Caco-2 (cell line): ENCODE data around the gene MCEE. TPM values are rescaled to one million over a fixed set of nuclear protein-coding genes. Genes with fewer than 3 reads are reported as not detected.

ENCODE experiments used
- BruUV-seq: library from RNA; stranded (reverse); fragments of 400-500 nt; replicated peaks from 2 replicates; lab custom pipeline; 2021; lab: Mats Ljungman, UMichigan
- CTCF ChIA-PET: fragments of 300-600 bp; sonication (Branson Sonifier 250); formaldehyde crosslinking; loops from one replicate; lab custom pipeline; 2022; ENCODE audit warnings: antibody characterized with exemption; lab: Charles Lee
- POLR2A ChIA-PET: fragments of 300-600 bp; sonication (Branson Sonifier 250); formaldehyde crosslinking; loops from one replicate; lab custom pipeline; 2022; ENCODE audit warnings: antibody characterized with exemption; lab: Charles Lee
- DNase-seq, 2 experiments: peaks; one replicate each; pipeline versions ENCODE4 v3.0.0 to v3.0.0-alpha.2; 2020 to 2022
- H3K27me3 ChIP-seq: replicated peaks from 2 replicates; pipeline ENCODE4 v1.6.0; 2011; ENCODE audit warnings: low read length; ENCODE audit not compliant: control insufficient read depth, insufficient read depth
- H3K36me3 ChIP-seq: 2 replicates; pipeline ENCODE4 v1.5.1; 2011; ENCODE audit warnings: low read length; ENCODE audit not compliant: control insufficient read depth, insufficient read depth
- H3K4me1 ChIP-seq: fragments of 250-450 bp; sonication (Bioruptor Pico); 2 replicates; pipeline ENCODE4 v1.5.1; 2020; ENCODE audit warnings: mild to moderate bottlenecking
- H3K4me3 ChIP-seq: 2 replicates; pipeline ENCODE4 v1.5.1; 2011; ENCODE audit warnings: low read depth, mild to moderate bottlenecking, control low read depth, low read length
- H3K9me3 ChIP-seq: fragments of 250-450 bp; sonication (Bioruptor Pico); 2 replicates; pipeline ENCODE4 v1.5.1; 2020; ENCODE audit warnings: mild to moderate bottlenecking, moderate library complexity
- H3K27ac Mint-ChIP-seq: one replicate; pipeline ENCODE4 v1.8.0; 2022; ENCODE audit warnings: mixed read lengths; ENCODE audit not compliant: unreplicated experiment
- H3K27me3 Mint-ChIP-seq: one replicate; pipeline ENCODE4 v1.8.0; 2022; ENCODE audit warnings: mixed read lengths; ENCODE audit not compliant: insufficient read depth, unreplicated experiment
- H3K36me3 Mint-ChIP-seq: one replicate; pipeline ENCODE4 v1.8.0; 2022; ENCODE audit warnings: mild to moderate bottlenecking, mixed read lengths; ENCODE audit not compliant: insufficient read depth, unreplicated experiment
- H3K4me1 Mint-ChIP-seq: one replicate; pipeline ENCODE4 v1.8.0; 2022; ENCODE audit warnings: low read depth, mixed read lengths; ENCODE audit not compliant: unreplicated experiment
- H3K4me3 Mint-ChIP-seq: one replicate; pipeline ENCODE4 v1.8.0; 2022; ENCODE audit warnings: mild to moderate bottlenecking, moderate library complexity, mixed read lengths; ENCODE audit not compliant: unreplicated experiment
- H3K9me3 Mint-ChIP-seq: one replicate; pipeline ENCODE4 v1.8.0; 2022; ENCODE audit warnings: mixed read lengths; ENCODE audit not compliant: unreplicated experiment
- CTCF ChIP-seq, 2 experiments: fragments of 200-600 bp in 1 of 2; IDR thresholded peaks; 1 replicate in 1 of 2; 2 replicates in 1 of 2; pipeline versions ENCODE4 v1.5.1 to v1.8.0; 2011 to 2022; ENCODE audit warnings: antibody characterized with exemption in 1 of 2, control low read depth in 1 of 2, inconsistent platforms in 1 of 2, low read depth in 1 of 2, low read length in 1 of 2, mild to moderate bottlenecking in 1 of 2, moderate library complexity in 1 of 2; ENCODE audit not compliant: insufficient read depth in 1 of 2, severe bottlenecking in 1 of 2, unreplicated experiment in 1 of 2
- intact Hi-C: fragments of 100-400 bp; cut with micrococcal nuclease; formaldehyde crosslinking; loops from one replicate; pipeline ENCODE4 v1.10.0; 2022; ENCODE audit not compliant: unreplicated experiment
- total RNA-seq: library from RNA; stranded (reverse); gene quantifications from 2 replicates; pipeline ENCODE4 v1.2.3, GENCODE V29; 2022

Gene MCEE
- total RNA-seq, 1 experiment from 2014 or later: 13.7 TPM

DNA sequence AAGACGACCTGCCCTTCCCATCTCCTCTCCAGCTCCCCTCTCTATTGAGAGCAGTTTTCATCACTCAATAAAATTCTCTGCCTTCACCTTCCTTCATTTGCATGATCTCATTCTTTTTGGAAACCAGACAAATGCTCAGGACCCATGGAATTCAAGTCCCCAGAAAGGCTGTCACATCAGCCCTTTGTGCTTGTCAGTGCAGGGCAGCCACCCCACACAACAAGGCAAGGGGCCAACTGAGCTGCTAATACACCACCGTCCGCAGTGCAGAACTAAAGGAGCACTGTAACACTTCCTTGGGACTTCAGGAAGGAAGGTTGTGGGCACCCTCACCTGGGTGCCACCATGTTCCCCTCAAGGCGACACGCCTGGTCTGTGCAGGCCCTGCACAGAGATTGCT, 26.2 kb downstream of the MCEE start:
- CTCF ChIA-PET: no interaction called here
- DNase-seq: no peak

GRCh38 chr2:71102981-71103681, 26.9 kb downstream of the MCEE start:
- no peak overlapping the region for H3K4me3 ChIP-seq
- peaks cover 4% of the 10 kb centered on the region for H3K4me1 ChIP-seq
- H3K36me3 ChIP-seq: no peaks in the 10 kb centered on the region
- no peaks in the 10 kb centered on the region for H3K9me3 ChIP-seq
- Mint-ChIP-seq H3K4me3 (no peak overlapping the region), H3K27me3 (peaks cover 3% of the 10 kb centered on the region), H3K4me1 (peaks cover 6% of the 10 kb centered on the region), H3K9me3 (peaks cover 15% of the 10 kb centered on the region), H3K27ac (no peak overlapping the region), H3K36me3 (no peaks in the 10 kb centered on the region)
- BruUV-seq: no TSS peak
- POLR2A ChIA-PET: interaction anchor here (1.2 kb wide), 1 partner anchor 35 kb away, joined by 8 read pairs; the partner anchor contains the start of gene NAGK
- DNase-seq: peak in 1 of 2 experiments; percentile 41
- intact Hi-C loops: no loop called here
- CTCF ChIA-PET: interaction anchor here (0.7 kb wide), 1 partner anchor 101 kb away, joined by 3 read pairs; no protein-coding TSS in a partner anchor
- no peak for TF ChIP-seq CTCF (IDR thresholded peaks at IDR 0.05; ENCODE audit: insufficient read depth in 1 of 2, low read depth in 1 of 2, low read length in 1 of 2, severe bottlenecking in 1 of 2, unreplicated experiment in 1 of 2)
- no peaks in the 10 kb centered on the region for H3K27me3 ChIP-seq

More for the DNA sequence above, 26.2 kb downstream of the MCEE start:
- POLR2A ChIA-PET: interaction anchor here (1.2 kb wide), 1 partner anchor 35 kb away, joined by 8 read pairs; the partner anchor contains the start of gene NAGK
- peaks cover 15% of the 10 kb centered on the region for H3K9me3 Mint-ChIP-seq
- peaks cover 6% of the 10 kb centered on the region for H3K4me1 Mint-ChIP-seq
- TF ChIP-seq CTCF (IDR thresholded peaks at IDR 0.05; ENCODE audit: insufficient read depth in 1 of 2, low read depth in 1 of 2, low read length in 1 of 2, severe bottlenecking in 1 of 2, unreplicated experiment in 1 of 2): no peak
- Histone ChIP-seq H3K36me3 (no peaks in the 10 kb centered on the region), H3K4me1 (peaks cover 4% of the 10 kb centered on the region), H3K9me3 (no peaks in the 10 kb centered on the region), H3K27me3 (no peaks in the 10 kb centered on the region), H3K4me3 (no peak overlapping the region)
- intact Hi-C loops: no loop called here
- H3K27me3 Mint-ChIP-seq: peaks cover 3% of the 10 kb centered on the region
- no peak overlapping the region for H3K27ac Mint-ChIP-seq
- no peak overlapping the region for H3K4me3 Mint-ChIP-seq
- no TSS peak for BruUV-seq
- H3K36me3 Mint-ChIP-seq: no peaks in the 10 kb centered on the region

DNA sequence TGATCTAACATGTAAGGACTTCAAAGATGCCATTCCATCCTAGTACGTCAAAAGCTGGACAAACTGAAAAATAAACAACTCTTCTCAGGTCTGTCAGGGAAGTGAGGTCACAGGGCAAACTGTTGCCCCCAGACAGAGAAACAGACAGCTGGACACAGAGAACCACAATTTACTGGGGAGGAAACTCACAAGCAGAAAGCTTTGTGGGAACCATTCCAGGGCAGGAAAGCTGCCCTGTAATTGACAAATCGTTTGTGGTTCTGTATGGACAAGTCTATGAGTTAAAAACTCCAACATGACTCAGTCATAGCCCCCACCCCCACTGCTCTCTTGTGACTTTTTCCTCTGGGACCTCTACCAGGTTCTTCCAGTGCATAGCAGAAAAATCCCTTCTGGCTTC, 28.4 kb downstream of the MCEE start:
- no peaks in the 10 kb centered on the region for H3K36me3 ChIP-seq
- H3K27me3 ChIP-seq: no peaks in the 10 kb centered on the region
- BruUV-seq: no TSS peak
- Mint-ChIP-seq H3K27me3 (peaks cover 6% of the 10 kb centered on the region), H3K36me3 (no peaks in the 10 kb centered on the region), H3K4me3 (no peak overlapping the region), H3K9me3 (peaks cover 15% of the 10 kb centered on the region), H3K4me1 (peaks cover 6% of the 10 kb centered on the region), H3K27ac (no peak overlapping the region)
- no peaks in the 10 kb centered on the region for H3K9me3 ChIP-seq
- intact Hi-C loops: no loop called here
- no peak for DNase-seq
- TF ChIP-seq CTCF (IDR thresholded peaks at IDR 0.05; ENCODE audit: insufficient read depth in 1 of 2, low read depth in 1 of 2, low read length in 1 of 2, severe bottlenecking in 1 of 2, unreplicated experiment in 1 of 2): no peak
- POLR2A ChIA-PET: interaction anchor here (0.6 to 1.1 kb wide), 2 partner anchors 28 to 33 kb away, joined by 3 read pairs; partner anchors contain the start of gene NAGK
- CTCF ChIA-PET: no interaction called here
- H3K4me1 ChIP-seq: peaks cover 4% of the 10 kb centered on the region
- no peak overlapping the region for H3K4me3 ChIP-seq
